HCT116 (cell line): Measurements from ENCODE around the gene LAMA1. TPM values are rescaled to one million over a fixed set of nuclear protein-coding genes. Genes with fewer than 3 reads are reported as not detected.

Experiments used
- ATAC-seq: fragments of 200-7000 bp; cut with Tn5 transposase; 2 replicates; pipeline ENCODE4 v1.9.1; 2020; ENCODE audit warnings: mild to moderate bottlenecking, moderate library complexity
- BruUV-seq: library from RNA; stranded (reverse); fragments of 400-500 nt; replicated peaks from 2 replicates; lab custom pipeline; 2021; lab: Mats Ljungman, UMichigan
- CTCF ChIA-PET: fragments of 300-600 bp; sonication (Branson Sonifier 250); formaldehyde crosslinking; loops from one replicate; lab custom pipeline; 2021; ENCODE audit warnings: antibody characterized with exemption; lab: Charles Lee
- POLR2A ChIA-PET: fragments of 300-600, 350-600 bp; sonication (Branson Sonifier 250); formaldehyde crosslinking; loops from one replicate; lab custom pipeline; 2021; ENCODE audit warnings: antibody characterized with exemption; lab: Charles Lee
- RAD21 ChIA-PET, 2 experiments: fragments of 300-600 bp; sonication (Branson Sonifier 250); formaldehyde crosslinking; loops; one replicate each; lab custom pipeline; 2023; ENCODE audit warnings: low total read pairs in 2 of 2; ENCODE audit not compliant: uncharacterized antibody in 2 of 2, unreplicated experiment in 2 of 2, low non-redundant PET in 1 of 2; lab: Charles Lee
- DNase-seq: peaks from one replicate; pipeline ENCODE4 v3.0.0-alpha.2; 2010; ENCODE audit warnings: low read depth, low spot score
- H2AFZ ChIP-seq: fragments of 200-600 bp; shearing (Covaris generic), sonication (generic); 2 replicates; pipeline ENCODE4 v1.6.1; 2017; ENCODE audit warnings: low read depth, mixed run types, mixed read lengths, antibody characterized with exemption, low read length; ENCODE audit not compliant: poor library complexity, severe bottlenecking
- H3K27ac ChIP-seq: 2 replicates; pipeline ENCODE4 v1.5.1; 2012; ENCODE audit warnings: low read depth, low read length
- H3K27me3 ChIP-seq: fragments of 200-600 bp; sonication (generic); 2 replicates; pipeline ENCODE4 v1.6.1; 2016; ENCODE audit warnings: mixed run types, low read length, mixed read lengths; ENCODE audit not compliant: insufficient read depth
- H3K36me3 ChIP-seq, 2 experiments: fragments of 200-500 bp in 1 of 2; fragments of 200-600 bp in 1 of 2; sonication (Bioruptor generic) in 1 of 2; sonication (generic) in 1 of 2; 2 replicates each; pipeline versions ENCODE4 v1.5.1 to v1.6.1; 2014 to 2016; ENCODE audit warnings: low read length in 2 of 2, inconsistent platforms in 1 of 2, mixed read lengths in 1 of 2, mixed run types in 1 of 2; ENCODE audit not compliant: insufficient read depth in 2 of 2, control insufficient read depth in 1 of 2
- H3K4me1 ChIP-seq, 2 experiments: fragments of 200-600 bp in 1 of 2; sonication (generic) in 1 of 2; 2 replicates each; pipeline versions ENCODE4 v1.5.1 to v1.6.1; 2012 to 2017; ENCODE audit warnings: low read length in 2 of 2, inconsistent platforms in 1 of 2, mild to moderate bottlenecking in 1 of 2, mixed read lengths in 1 of 2, mixed run types in 1 of 2, moderate library complexity in 1 of 2; ENCODE audit not compliant: insufficient read depth in 2 of 2, control insufficient read depth in 1 of 2
- H3K4me2 ChIP-seq: fragments of 200-600 bp; sonication (generic); 2 replicates; pipeline ENCODE4 v1.6.1; 2017; ENCODE audit warnings: mixed run types, low read length, mixed read lengths
- H3K4me3 ChIP-seq, 2 experiments: fragments of 200-600 bp in 1 of 2; sonication (generic) in 1 of 2; replicated peaks in 1 of 2; 2 replicates each; pipeline ENCODE4 v1.5.1; 2011 to 2016; ENCODE audit warnings: low read length in 2 of 2, control low read depth in 1 of 2, low read depth in 1 of 2, mild to moderate bottlenecking in 1 of 2, mixed read lengths in 1 of 2, mixed run types in 1 of 2
- H3K79me2 ChIP-seq: fragments of 200-600 bp; sonication (generic); 2 replicates; pipeline ENCODE4 v1.6.1; 2017; ENCODE audit warnings: mild to moderate bottlenecking, mixed run types, low read length, moderate library complexity, mixed read lengths; ENCODE audit not compliant: insufficient read depth
- H3K9ac ChIP-seq: fragments of 200-600 bp; sonication (generic); 2 replicates; pipeline ENCODE4 v1.6.1; 2016; ENCODE audit warnings: low read length, mixed read lengths
- H3K9me2 ChIP-seq: fragments of 200-600 bp; sonication (generic), shearing (Covaris generic); 2 replicates; pipeline ENCODE4 v1.6.1; 2017; ENCODE audit warnings: mixed run types, mild to moderate bottlenecking, moderate library complexity; ENCODE audit not compliant: insufficient read depth
- H3K9me3 ChIP-seq, 2 experiments: fragments of 200-500 bp in 1 of 2; fragments of 200-600 bp in 1 of 2; sonication (Bioruptor generic) in 1 of 2; sonication (generic) in 1 of 2; 2 replicates each; pipeline ENCODE4 v1.6.1; 2014 to 2017; ENCODE audit warnings: low read length in 2 of 2, mixed read lengths in 2 of 2, inconsistent platforms in 1 of 2, low read depth in 1 of 2, mild to moderate bottlenecking in 1 of 2, mixed run types in 1 of 2, moderate library complexity in 1 of 2; ENCODE audit not compliant: control insufficient read depth in 1 of 2, insufficient read depth in 1 of 2
- H4K20me1 ChIP-seq: fragments of 200-600 bp; sonication (generic), shearing (Covaris generic); 2 replicates; pipeline ENCODE4 v1.6.1; 2017; ENCODE audit warnings: mixed run types, mild to moderate bottlenecking, moderate library complexity; ENCODE audit not compliant: insufficient read depth
- ATF3 ChIP-seq: IDR thresholded peaks from 2 replicates; pipeline ENCODE4 v1.6.1; 2012
- CEBPB ChIP-seq: IDR thresholded peaks from 2 replicates; pipeline ENCODE4 v1.6.1; 2012; ENCODE audit warnings: low read depth
- EZH2 ChIP-seq: fragments of 200-600 bp; sonication (generic); IDR thresholded peaks from 2 replicates; pipeline ENCODE4 v1.6.1; 2017; ENCODE audit warnings: antibody characterized with exemption, mixed run types
- EZH2phosphoT487 ChIP-seq: fragments of 200-600 bp; IDR thresholded peaks from 2 replicates; pipeline ENCODE4 v1.6.1; 2018; ENCODE audit warnings: antibody characterized with exemption, borderline replicate concordance
- MAX ChIP-seq: IDR thresholded peaks from 2 replicates; pipeline ENCODE4 v1.6.1; 2012
- POLR2A ChIP-seq: IDR thresholded peaks from 2 replicates; pipeline ENCODE4 v1.7.0; 2011; ENCODE audit warnings: borderline replicate concordance; ENCODE audit not compliant: insufficient read depth, insufficient read length; ENCODE audit errors: extremely low read depth
- POLR2AphosphoS5 ChIP-seq: IDR thresholded peaks from 2 replicates; pipeline ENCODE4 v1.6.1; 2011; ENCODE audit warnings: mild to moderate bottlenecking, low read depth, low read length, moderate library complexity
- SP1 ChIP-seq: IDR thresholded peaks from 2 replicates; pipeline ENCODE4 v1.6.1; 2012; ENCODE audit warnings: low read depth
- YY1 ChIP-seq: IDR thresholded peaks from 2 replicates; pipeline ENCODE4 v1.6.1; 2011; ENCODE audit warnings: low read length, low read depth, moderate library complexity, mild to moderate bottlenecking; ENCODE audit not compliant: insufficient replicate concordance; ENCODE audit errors: extremely low read depth
- intact Hi-C: fragments of 100-400 bp; cut with micrococcal nuclease; formaldehyde crosslinking; loops from 2 replicates; pipeline ENCODE4 v1.10.0; 2022
- total RNA-seq: library from RNA; stranded (reverse); gene quantifications from one replicate; pipeline ENCODE4 v1.2.1, GENCODE V29; 2021; ENCODE audit not compliant: unreplicated experiment

Gene LAMA1
- total RNA-seq, 1 experiment from 2014 or later: 0.05 TPM

GRCh38 chr18:7112936-7113335 is 4.7 kb downstream of the LAMA1 start:
- Histone ChIP-seq H3K9me3 (no peaks in the 10 kb centered on the region; a peak in 1 of 4 replicates), H3K27ac (no peak overlapping the region), H3K27me3 (no peaks in the 10 kb centered on the region), H4K20me1 (no peaks in the 10 kb centered on the region), H3K79me2 (no peaks in the 10 kb centered on the region), H3K4me3 (no peak overlapping the region), H2AFZ (no peak overlapping the region), H3K9me2 (no peaks in the 10 kb centered on the region), H3K36me3 (no peaks in the 10 kb centered on the region), H3K4me1 (no peaks in the 10 kb centered on the region), H3K9ac (no peak overlapping the region), H3K4me2 (no peak overlapping the region)
- POLR2A ChIA-PET: no interaction called here
- intact Hi-C loops: no loop called here
- ATAC-seq (no peak), DNase-seq (no peak)
- TF ChIP-seq EZH2 (no peak), CEBPB (no peak), YY1 (no peak), EZH2phosphoT487 (no peak), ATF3 (no peak)
- CTCF ChIA-PET: no interaction called here
- no TSS peak for BruUV-seq
- RAD21 ChIA-PET: no interaction called here

- no peak overlapping the region for H3K9ac ChIP-seq
- no peaks in the 10 kb centered on the region for H3K9me2 ChIP-seq
- CTCF ChIA-PET: no interaction called here
- H4K20me1 ChIP-seq: no peaks in the 10 kb centered on the region
- H3K9me3 ChIP-seq: no peaks in the 10 kb centered on the region
- H3K27me3 ChIP-seq: no peaks in the 10 kb centered on the region
- no peak overlapping the region for H3K27ac ChIP-seq
- ATAC-seq (no peak), DNase-seq (no peak)
- RAD21 ChIA-PET: no interaction called here
- H3K4me1 ChIP-seq: no peaks in the 10 kb centered on the region
- no peak overlapping the region for H3K4me2 ChIP-seq
- TF ChIP-seq YY1 (no peak), POLR2A (no peak), MAX (no peak), POLR2AphosphoS5 (no peak), SP1 (no peak)
- intact Hi-C loops: no loop called here
- POLR2A ChIA-PET: no interaction called here
- H3K4me3 ChIP-seq: no peak overlapping the region
- H3K36me3 ChIP-seq: no peaks in the 10 kb centered on the region
- no peaks in the 10 kb centered on the region for H3K79me2 ChIP-seq
- no TSS peak for BruUV-seq
- H2AFZ ChIP-seq: no peak overlapping the region
Observed at GRCh38 chr18:7111134-7111533, 6.5 kb downstream of the LAMA1 start.
